GM21576 (cell line): ENCODE results near the gene ZNF732.
A peak's percentile ranks its signal among the peaks of the same experiment; 100 is the strongest.
"Not testable (repeated sequence)": the region's sequence is repeated elsewhere in the genome, so short reads cannot be mapped to it uniquely, and the experiment has no call there.

Source experiments
- ATAC-seq: cut with Tn5 transposase; IDR thresholded peaks from one replicate; pipeline ENCODE4 v1.9.1; 2021; ENCODE audit warnings: mild to moderate bottlenecking, moderate library complexity; ENCODE audit not compliant: unreplicated experiment

The ZNF732 gene

DNA sequence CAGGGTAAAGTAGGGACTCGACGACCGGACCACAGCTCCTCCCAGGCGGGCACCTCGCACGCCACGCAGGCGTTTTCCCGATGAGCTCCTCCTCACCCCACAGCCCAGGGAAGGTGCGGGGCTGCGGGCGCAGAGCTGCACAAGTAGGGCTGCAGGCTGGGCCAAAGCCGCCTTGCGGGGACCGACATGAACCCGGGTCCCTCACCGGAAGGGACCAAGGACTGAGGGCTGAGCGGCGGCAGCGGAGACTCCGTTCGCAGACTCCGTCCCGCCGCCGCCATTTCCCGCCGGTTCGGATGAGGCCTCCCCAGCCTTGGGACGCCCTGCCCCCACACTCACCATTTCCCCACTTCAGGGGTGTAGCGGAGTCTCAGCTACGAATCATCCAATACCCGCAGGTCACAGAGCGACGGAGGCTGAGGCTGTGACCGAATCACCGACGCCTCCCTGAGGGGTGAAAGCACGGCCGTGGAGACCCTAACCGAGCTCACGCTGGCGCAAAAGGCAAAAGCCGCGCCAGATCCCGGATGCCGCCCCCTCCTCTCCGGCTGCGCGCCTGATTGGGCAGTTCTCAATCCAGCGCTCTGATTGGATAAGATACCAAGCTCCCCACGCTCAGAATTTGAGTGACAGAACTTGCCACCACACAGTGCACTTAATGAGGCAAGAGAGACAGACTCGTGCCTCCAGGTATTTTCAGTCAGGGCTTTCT is at the start of gene ZNF732:
Gene ZNF732 (minus strand): TSS at position 506 of the 712 bp plus-strand sequence. CDS start 164 bp downstream, at position 342.
- ATAC-seq: no peak

DNA sequence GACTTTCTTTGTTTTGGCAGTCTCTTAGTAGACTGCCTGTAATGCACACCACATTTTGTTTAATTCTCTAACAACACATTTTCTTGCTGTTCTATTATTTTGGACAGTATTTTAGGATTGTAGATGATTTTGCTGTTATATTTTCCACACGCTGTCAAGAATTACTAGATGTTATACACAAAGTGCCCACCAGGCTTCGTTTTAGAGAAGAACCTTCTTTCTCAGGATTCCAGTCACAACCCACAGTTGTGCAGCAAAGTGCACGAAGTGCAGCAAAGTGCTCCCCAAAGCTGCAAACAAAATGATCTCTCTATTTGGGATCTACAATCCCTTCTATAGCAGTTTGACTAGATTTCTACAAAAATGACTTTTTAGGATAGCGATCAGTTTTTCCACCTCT is 34.7 kb upstream of the ZNF732 start:
- no peak for ATAC-seq

DNA sequence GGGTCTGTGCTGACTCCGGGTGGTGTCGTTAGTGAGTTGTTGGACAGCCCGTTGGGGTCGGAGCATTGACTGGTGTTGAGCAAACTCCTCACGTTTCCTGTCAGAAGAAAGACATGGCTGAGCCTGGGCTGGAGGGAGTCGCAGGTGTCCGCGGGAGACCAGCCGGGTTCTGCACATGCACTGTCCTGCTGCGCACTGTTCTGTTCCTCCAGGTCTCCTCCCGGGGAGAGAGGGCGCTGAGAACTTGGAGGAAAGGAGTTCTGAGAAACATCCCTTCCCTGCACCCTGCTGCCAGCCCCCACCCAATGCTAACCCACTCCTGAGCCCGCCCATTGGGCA is 33.5 kb upstream of the ZNF732 start:
- no peak for ATAC-seq

DNA sequence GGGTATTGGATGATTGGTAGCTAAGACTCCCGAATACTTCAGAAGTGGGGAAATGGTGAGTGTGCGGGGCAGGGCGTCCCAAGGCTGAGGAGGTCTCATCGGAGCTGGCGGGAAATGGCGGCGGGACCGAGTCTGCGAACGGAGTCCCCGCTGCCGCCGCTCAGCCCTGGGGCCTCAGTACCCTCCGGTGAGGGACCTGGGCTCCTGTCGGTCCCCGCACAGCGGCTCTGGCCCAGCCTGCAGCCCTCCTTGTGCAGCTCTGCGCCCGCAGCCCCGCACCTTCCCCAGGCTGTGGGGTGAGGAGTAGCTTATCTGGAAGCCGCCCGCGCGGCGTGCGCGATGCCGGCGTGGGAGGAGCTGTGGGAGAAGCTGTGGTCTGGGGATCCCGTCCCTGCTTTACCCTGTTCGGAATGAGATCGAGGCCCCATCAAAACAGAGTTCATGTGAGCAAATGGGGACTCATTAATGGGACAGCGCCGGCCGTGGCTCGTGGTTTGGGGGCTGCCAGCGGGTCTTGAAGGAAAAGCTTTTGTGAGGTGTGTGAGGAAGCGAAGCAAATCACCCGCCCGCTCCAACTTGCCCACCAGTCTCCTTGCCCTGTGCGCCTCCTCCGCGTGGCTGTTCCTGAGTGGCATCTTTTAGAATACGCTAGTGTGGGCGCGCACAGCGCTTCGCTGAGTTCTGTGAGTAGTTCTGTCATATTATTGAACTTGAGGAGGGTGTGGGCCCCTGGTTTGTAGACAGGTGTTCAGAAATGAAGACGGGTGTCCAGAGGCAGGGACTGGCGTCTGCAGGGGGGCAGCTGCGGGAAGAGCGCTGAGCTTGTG is 32.9 kb upstream of the ZNF732 start:
- peak; percentile 28 for ATAC-seq

DNA sequence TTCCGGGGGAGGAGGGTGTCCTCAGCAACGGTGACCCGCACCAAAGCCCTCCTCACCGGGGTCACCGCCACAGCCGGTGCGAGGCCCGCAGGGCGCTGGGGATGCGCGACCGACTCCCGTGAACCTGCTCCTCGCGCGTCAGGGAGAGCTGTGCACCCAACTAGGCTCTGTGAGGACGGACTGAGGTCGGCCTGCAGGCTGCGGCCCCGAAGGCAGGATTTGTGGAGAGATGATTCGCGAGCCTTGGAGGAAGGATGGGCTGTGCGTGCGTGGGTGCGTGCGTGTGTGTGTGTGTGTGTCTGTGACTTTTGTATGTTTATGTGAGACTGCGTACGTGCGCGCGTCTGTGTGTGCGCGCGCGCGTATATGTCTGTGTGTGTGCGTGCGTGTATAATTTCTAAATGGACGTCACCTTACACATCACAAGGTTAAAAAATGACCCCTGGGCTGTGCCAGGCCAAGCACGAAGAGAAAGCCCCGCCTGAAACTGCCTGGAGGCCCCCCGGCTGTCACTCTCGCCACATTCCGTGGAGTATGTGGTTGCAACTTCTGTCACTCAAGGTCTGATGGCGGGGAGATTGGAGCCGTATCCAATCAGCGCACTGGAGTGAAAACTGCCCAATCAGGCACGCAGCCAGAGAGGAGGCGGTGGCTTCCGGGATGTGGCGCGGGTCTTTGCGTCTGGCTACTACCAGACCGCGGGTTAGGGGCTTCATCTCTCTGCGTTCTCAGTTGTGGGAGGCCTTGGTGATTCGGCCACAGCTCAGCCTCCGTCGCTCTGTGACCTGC is 32.1 kb upstream of the ZNF732 start, which contains the start of gene ZNF141:
Gene ZNF141 (plus strand): TSS at position 672 of the 789 bp plus-strand sequence. CDS start 170 bp downstream, outside the sequence.
- peak; percentile 97 for ATAC-seq

DNA sequence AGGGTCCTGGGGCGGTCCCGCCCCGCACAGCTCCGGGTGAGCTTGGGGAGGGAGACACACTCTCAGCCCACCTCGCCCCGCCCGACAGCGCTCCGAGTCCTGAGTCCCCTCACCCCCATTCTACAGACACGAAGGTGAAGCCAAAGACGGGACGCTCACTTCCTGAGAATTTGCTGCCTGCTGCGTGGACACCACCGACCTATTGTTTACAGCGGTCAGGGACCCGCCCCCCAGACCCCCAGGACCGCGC is 31.5 kb upstream of the ZNF732 start:
- no peak for ATAC-seq

DNA sequence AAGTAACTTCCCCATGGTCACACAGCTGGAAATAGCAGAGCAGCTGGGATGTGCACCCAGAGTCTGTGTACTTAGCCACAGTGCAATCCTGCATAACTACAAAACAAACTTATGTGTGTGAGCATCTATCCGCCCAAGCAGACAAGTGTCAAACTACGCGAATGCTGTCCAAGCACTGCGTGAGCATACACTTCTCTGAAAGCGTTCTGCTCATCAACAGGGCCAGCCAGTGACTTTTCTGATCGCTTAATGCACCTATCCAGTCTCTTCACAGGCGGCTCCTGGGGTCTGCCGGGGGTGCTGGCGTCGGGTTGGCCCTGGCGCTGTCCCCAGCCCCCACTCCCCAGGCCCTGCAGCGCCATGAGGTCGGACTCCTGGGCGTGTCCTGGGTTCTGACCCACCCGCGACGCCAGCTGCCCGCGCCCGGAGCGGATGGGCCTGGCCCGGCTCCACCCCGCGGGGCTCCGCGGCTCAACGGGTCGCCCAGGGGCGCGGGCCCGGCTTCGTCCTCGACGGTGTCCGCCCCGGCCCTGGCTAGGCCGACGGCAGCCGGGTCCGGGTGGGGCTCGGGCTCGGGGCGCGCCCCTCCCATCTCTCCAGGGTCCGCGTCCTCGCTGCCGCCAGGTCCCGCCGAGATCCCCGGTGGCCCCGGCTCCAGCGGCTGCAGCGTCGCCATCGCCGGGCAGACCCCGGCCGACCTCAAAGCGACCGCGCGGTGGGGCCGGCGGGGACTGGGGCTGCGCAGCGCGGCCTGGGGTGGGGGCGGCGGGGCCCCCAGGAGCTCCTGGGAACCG is 31.0 kb upstream of the ZNF732 start:
- peak; percentile 1 for ATAC-seq

DNA sequence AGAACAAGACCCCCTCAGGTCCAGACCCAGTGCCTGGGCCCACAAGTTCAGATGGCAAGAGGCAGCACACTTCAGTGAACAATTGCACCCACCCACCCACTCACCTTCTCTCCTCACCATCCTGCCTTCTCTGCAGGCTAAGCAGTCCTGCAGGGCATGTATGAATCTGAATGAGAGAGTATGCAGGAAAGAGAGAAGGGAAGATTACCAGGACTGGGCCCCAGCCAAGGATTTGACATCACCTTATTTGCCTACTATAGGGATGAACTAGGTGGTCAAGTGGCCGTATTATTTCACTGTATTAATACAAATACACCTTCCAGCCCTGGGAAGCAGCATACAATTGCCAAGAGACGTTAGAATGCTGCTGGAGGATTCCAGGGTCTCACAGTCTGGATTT is 30.2 kb upstream of the ZNF732 start:
- no peak for ATAC-seq

DNA sequence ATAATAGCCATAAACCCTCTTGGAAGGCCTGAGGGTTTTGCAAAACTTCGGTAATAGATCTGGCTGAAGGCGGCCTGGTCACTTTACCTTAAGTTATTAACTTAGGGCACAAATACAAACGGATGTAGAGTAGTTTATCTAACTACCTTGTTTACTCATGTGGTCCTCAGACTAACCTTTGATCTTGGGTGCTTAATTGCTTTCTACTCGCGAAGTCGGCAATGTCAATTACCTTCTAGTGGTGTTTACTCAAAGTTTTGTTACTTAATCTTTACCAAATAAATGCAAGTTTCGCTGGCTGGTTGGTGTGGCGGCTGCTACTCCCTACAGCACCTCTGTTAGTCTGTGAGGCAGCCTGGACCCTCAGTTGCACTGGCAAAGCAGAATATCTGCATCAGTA is 23.5 kb upstream of the ZNF732 start:
- no peak for ATAC-seq

DNA sequence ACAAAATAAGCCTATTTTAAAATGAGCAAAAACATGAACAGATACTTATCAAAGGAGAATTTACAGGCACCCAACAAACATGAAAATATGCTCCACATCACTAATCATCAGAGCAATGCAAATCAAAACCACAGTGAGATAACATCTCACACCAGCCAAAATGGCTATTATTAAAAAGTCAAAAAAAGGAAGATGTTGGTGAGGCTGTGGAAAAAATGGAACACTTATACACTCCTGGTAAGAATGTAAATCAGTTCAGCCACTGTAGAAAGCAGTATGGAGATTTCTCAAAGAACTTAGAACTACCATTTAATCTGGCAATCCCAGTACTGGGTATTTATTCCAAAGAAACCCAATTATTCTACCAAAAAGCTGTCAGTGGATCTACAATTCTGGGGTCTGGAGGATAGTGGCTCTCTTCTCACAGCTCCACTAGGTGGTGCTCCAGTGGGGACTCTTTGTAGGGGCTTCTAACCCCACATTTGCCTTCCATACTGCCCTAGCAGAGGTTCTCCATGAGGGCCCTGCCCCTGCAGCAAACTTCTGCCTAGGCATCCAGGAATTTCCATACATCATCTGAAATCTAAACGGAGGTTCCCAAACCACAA is 9.1 kb upstream of the ZNF732 start:
- no peak for ATAC-seq

DNA sequence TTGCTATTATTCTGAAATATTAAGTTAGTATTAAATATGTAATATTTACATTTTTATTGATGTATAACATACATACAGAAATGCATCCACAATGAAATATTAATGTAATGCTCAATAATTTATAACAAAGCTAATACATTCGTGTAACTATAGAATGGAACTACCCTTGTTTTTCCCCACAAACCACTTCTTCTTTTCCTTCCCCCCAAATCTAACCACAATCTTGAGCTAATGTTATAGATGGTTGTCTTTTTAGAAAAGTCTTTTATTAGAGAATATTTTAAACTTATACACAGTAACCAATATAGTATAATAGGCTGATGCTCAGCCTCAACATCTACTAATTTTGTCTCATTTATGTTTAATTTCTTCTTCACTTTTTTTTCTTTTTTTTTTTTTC is 4.5 kb upstream of the ZNF732 start:
- ATAC-seq: no peak

DNA sequence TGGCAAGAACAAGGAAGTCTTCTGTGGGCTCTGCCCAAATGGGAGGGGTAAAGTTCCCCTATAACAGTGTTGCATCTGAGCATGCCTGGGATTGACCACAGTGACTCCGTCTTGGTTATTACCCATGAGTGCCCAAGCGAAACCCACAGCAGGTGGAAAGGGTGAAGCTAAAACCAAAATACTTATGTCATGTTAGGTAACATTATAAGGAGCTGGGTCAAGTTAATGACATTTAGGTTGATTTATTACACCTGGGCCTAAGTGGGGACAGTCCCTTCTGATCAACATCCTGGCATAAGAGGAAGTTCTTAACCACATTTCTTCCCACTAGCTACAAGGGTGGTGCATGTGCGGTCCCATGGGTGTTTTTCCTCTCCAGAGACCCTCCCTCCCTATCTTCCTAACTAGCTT is 1.3 kb upstream of the ZNF732 start:
- ATAC-seq: no peak

DNA sequence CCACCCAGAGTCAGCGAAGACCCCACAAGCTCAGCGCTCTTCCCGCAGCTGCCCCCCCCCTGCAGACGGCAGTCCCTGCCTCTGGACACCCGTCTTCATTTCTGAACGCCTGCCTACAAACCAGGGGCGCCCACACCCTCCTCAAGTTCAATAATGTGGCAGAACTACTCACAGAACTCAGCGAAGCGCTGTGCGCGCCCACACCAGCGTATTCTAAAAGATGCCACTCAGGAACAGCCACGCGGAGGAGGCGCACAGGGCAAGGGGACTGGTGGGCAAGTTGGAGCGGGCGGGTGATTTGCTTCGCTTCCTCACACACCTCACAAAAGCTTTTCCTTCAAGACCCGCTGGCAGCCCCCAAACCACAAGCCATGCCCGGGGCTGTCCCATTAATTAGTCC is 758 bp downstream of the ZNF732 start:
- not testable (repeated sequence) for ATAC-seq

DNA sequence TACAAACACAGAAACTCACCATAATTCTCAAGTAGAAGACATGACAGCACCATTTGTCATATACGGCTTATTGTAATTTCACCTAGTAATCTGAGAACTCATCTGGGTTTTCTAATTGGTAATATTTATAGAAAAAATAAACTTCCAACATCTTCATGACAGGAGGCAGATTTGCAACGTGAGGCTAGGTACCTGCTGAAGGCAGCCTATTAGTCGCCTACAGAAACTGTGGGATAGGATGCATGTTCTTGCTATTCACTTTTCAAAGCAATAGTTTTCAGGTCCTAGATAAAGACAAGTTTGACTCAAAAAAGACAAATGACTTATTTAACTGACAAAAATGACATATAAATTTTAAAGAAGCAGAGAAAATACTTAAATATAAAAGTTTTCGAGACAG is 2.9 kb downstream of the ZNF732 start:
- no peak for ATAC-seq

DNA sequence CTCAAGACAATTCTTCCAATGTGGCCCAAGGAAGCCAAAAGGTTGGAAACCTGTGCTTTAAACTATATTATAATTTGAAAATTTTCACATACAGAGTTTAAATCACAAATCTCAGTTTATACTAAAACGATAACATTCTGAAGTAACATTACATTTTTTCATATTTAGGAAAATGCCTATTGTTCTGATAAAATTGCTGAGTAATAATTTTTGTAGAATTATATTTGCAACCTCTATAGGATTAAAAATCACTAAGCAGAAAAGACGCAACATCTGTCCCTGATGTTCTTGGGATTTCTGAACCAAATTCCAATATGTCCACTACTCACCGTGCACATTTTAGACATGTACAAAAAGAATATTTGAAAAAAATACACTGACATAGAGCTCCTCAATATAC is 10.5 kb downstream of the ZNF732 start:
- no peak for ATAC-seq

DNA sequence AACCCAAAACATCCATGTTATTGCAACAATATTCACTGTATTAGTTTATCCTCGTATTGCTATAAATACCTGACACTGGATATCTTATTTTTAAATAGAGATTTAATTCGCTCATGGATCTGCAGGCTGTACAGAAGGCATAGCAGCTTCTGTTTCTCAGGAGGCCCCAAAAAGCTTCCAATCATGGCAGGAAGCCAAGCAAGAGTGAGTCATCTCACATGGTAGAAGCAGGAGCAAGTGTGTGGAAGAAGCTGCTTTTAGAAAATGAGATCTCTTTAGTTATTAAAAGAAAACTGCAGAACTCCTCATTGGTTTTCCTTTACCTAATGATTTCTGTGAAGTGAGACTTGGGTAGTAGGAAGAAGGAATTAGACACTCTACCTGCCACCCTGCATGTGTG is 16.4 kb downstream of the ZNF732 start:
- ATAC-seq: no peak

DNA sequence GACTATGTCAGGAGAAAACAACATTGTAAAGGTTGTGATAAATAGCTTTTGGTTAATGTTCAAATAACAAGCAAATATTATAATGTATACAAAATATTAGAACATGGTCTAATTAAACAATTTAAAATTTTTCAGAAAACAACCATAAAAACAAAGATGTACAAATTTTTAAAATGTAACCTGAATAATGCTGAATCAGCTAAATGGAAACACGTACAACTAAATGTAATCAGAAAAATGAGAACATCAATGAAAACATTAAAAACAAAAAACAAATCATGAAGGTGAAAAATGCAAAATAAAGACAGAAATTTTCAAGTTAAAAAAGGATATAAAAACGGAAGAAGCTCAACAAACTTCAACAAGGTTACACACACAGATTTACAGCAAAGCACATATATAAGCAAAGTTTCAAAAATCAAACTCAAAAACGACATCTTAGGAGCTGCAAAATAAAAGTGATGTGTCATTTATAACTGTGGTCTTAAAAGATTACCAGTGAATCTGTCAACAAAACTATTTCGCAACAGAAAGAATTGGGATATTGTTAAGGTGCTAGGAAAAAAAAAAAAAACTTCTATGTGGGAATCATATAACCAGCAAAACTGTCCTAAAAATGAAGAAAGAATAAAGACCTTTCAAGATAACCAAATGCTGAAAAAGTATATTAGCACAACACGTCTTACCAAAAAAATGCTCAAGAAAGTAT is 31.8 kb downstream of the ZNF732 start:
- no peak for ATAC-seq

DNA sequence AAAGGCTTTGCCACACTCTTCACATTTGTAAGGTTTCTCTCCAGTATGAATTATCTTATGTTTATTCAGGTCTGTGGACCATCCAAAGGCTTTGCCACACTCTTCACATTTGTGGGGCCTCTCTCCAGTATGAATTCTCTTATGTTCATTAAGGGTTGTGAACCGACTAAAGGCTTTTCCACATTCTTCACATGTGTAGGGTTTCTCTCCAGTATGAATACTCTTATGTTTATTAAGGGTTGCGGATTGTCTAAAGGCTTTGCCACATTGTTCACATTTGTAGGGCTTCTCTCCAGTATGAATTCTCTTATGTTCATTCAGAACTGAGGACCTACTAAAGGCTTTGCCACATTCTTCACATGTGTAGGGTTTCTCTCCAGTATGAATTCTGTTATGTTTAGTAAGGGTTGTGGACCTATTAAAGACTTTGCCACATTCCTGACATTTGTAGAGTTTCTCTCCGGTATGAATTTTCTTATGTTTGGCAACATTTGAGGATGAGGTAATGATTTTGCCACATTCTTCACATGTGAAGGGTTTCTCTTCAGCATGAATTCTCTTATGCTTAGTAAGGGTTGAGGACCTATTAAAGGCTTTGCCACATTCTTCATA is 33.7 kb downstream of the ZNF732 start:
- ATAC-seq: no peak

DNA sequence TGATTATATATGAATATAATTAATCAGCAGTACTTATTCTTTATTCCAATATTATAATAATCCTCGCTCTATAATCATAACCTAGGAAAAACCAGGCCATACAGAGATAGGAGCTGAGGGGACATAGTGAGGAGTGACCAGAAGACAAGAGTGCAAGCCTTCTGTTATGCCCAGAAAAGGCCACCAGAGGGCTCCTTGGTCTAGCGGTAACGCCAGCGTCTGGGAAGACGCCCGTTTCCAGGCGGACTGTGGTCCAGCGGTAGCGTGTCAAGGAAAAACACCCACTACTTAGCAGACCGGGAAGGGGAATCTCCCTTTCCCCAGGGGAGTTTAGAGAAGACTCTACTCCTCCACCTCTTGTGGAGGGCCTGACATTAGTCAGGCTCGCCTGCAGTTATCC is 46.0 kb downstream of the ZNF732 start:
- not testable (repeated sequence) for ATAC-seq

DNA sequence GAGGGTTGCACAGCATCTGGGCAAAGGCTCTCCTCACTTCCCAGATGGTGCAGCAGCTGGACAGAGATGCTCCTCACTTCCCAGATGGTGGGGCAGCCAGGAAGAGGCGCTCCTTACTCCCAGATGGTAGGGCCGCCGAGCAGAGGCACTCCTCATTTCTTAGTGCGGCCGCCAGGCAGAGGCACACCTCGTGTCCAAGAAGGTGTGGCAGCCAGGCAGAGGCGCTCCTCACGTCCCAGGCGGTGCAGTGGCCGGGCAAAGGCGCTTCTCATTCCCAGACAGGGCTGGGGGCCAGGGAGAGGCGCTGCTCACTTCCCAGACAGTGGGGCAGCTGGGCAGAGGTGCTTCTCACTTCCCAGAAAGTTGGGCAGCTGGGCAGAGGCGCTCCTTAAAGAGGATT is 48.8 kb downstream of the ZNF732 start:
- no peak for ATAC-seq
